Spinal cord (tissue), 10 donors: Measurements from ENCODE around the gene MPPED2. TPM values are rescaled to one million over a fixed set of nuclear protein-coding genes. Genes with fewer than 3 reads are reported as not detected.

Experiments
- DNase-seq, 6 donors: peaks; one replicate each; pipeline versions ENCODE4 v3.0.0 to v3.0.0-alpha.2; 2013 to 2015; ENCODE audit warnings: low spot score in 6 of 6, low read depth in 4 of 6
- H3K27ac ChIP-seq: one replicate; pipeline ENCODE4 v1.5.1; 2013; ENCODE audit warnings: low read depth, low read length, control low read depth
- H3K27me3 ChIP-seq: one replicate; pipeline ENCODE4 v1.6.1; 2013; ENCODE audit warnings: low read length; ENCODE audit not compliant: control insufficient read depth, insufficient read depth
- H3K36me3 ChIP-seq: one replicate; pipeline ENCODE4 v1.6.1; 2013; ENCODE audit warnings: low read length; ENCODE audit not compliant: control insufficient read depth, insufficient read depth
- H3K4me1 ChIP-seq: one replicate; pipeline ENCODE4 v1.6.1; 2013; ENCODE audit warnings: low read length; ENCODE audit not compliant: control insufficient read depth, insufficient read depth
- H3K4me3 ChIP-seq: one replicate; pipeline ENCODE4 v1.5.1; 2013; ENCODE audit warnings: low read depth, low read length, control low read depth
- H3K9me3 ChIP-seq: one replicate; pipeline ENCODE4 v1.6.1; 2013; ENCODE audit warnings: low read length; ENCODE audit not compliant: control insufficient read depth, insufficient read depth
- WGBS: methylation state at CpG from one replicate; pipeline ENCODE4 v1.1.5; 2013; ENCODE audit warnings: missing lambda C conversion rate; ENCODE audit not compliant: insufficient coverage; 5-methylcytosine and 5-hydroxymethylcytosine counted together
- polyA plus RNA-seq, 2 donors: library from polyadenylated mRNA; unstranded; fragments of 120-200 nt; gene quantifications; one replicate each; pipeline ENCODE4 v1.2.1, GENCODE V29; 2013; ENCODE audit not compliant: insufficient read length in 2 of 2
- total RNA-seq, 2 donors: library from RNA; depleted of rRNA in 1 of 2; stranded (reverse); fragments of 120-200 nt in 1 of 2; fragments of >200 nt in 1 of 2; gene quantifications; one replicate each; pipeline versions ENCODE4 v1.2.3 to v1.2.4, GENCODE V29; 2013 to 2014
- donor health status: healthy.

MPPED2 gene
- total and polyA plus RNA-seq, 4 donors = 30.7 to 72.2 (median 71.0) TPM

GRCh38 chr11:30423886-30424285, 162.3 kb downstream of the MPPED2 start:
- H3K9me3 ChIP-seq = no peaks in the 10 kb centered on the region
- no peak overlapping the region for H3K27ac ChIP-seq
- no peaks in the 10 kb centered on the region for H3K36me3 ChIP-seq
- no peak overlapping the region for H3K4me3 ChIP-seq
- 86% methylated on average over 4 of the region's 6 CpGs for WGBS
- no peaks in the 10 kb centered on the region for H3K27me3 ChIP-seq
- peaks cover 27% of the 10 kb centered on the region for H3K4me1 ChIP-seq
- DNase-seq = no peak

DNA sequence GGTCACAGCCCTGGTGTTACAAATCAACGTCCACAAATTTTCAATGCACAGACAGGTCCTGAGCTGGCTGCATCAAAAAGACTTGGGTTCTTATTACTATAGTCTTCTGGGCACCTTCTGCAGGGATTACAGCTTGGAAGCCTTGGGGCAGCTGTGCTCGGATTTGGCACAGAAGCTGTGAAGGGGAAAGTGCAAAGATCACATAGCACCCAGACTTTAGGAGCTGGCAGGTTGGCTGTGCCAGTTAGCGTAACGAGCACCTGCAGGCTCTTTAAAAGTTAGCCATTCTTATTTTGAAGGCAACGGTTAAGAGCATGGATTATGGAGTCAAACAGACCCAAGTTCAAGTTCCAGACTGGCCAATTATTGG, 162.9 kb downstream of the MPPED2 start:
- Histone ChIP-seq H3K27me3 (no peaks in the 10 kb centered on the region), H3K4me1 (peaks cover 27% of the 10 kb centered on the region), H3K4me3 (no peak overlapping the region), H3K36me3 (no peaks in the 10 kb centered on the region), H3K27ac (peak overlapping the region; percentile 54), H3K9me3 (no peaks in the 10 kb centered on the region)
- WGBS = 61% methylated on average over 4 of the region's 5 CpGs
- DNase-seq = no peak

- no peaks in the 10 kb centered on the region for H3K9me3 ChIP-seq
- no peaks in the 10 kb centered on the region for H3K27me3 ChIP-seq
- H3K36me3 ChIP-seq = no peaks in the 10 kb centered on the region
- H3K27ac ChIP-seq = peak overlapping the region; percentile 57
- no peak overlapping the region for H3K4me3 ChIP-seq
- WGBS = 16% methylated on average over 3 of the region's 5 CpGs
- DNase-seq = peak in 2 of 6 donors; percentile 41 to 57
- peaks cover 27% of the 10 kb centered on the region for H3K4me1 ChIP-seq
These were observed 163.5 kb downstream of the MPPED2 start for GRCh38 chr11:30422447-30423278.

- no peaks in the 10 kb centered on the region for H3K27me3 ChIP-seq
- no peaks in the 10 kb centered on the region for H3K9me3 ChIP-seq
- no peak overlapping the region for H3K4me3 ChIP-seq
- no peaks in the 10 kb centered on the region for H3K36me3 ChIP-seq
- no peak overlapping the region for H3K27ac ChIP-seq
- WGBS = 96% methylated on average over 4 of the region's 5 CpGs
- no peak for DNase-seq
- peaks cover 24% of the 10 kb centered on the region for H3K4me1 ChIP-seq
These were observed 165.8 kb downstream of the MPPED2 start for GRCh38 chr11:30420233-30420787.

- Histone ChIP-seq H3K4me3 (no peak overlapping the region), H3K36me3 (no peaks in the 10 kb centered on the region), H3K27me3 (no peaks in the 10 kb centered on the region), H3K9me3 (no peaks in the 10 kb centered on the region), H3K4me1 (peaks cover 6% of the 10 kb centered on the region), H3K27ac (no peak overlapping the region)
- 100% methylated on average over 2 of the region's 6 CpGs for WGBS
- DNase-seq = no peak
These were observed 171.3 kb downstream of the MPPED2 start for GRCh38 chr11:30414806-30415205.

- H3K9me3 ChIP-seq = no peaks in the 10 kb centered on the region
- H3K27me3 ChIP-seq = no peaks in the 10 kb centered on the region
- H3K4me3 ChIP-seq = no peak overlapping the region
- no peak for DNase-seq
- H3K4me1 ChIP-seq = peaks cover 6% of the 10 kb centered on the region
- H3K27ac ChIP-seq = no peak overlapping the region
- 93% methylated on average over 4 of the region's 5 CpGs for WGBS
- no peaks in the 10 kb centered on the region for H3K36me3 ChIP-seq
These were observed 171.9 kb downstream of the MPPED2 start for GRCh38 chr11:30414244-30414643.

DNA sequence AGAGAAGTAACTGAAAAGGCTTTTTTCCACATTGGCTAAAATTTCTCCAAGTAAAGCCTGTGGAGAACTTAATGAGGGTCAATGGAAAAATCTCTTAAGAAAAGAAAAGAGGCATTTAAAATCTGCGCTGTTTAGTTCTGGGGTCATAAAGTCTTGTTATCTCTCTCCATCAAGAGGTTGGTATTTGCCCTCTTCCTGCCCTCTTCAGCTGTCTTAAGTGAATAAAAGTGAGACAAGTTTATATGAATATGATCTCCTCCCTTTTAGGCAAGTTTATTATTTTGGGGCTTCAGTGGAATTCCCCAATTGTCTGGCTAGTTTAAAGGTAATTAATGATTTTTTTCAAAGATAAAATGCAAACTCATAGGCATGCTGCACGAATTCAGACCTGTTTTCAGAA, 173.6 kb downstream of the MPPED2 start:
- Histone ChIP-seq H3K4me1 (peaks cover 8% of the 10 kb centered on the region), H3K4me3 (no peak overlapping the region), H3K27me3 (no peaks in the 10 kb centered on the region), H3K36me3 (peaks cover under 1% of the 10 kb centered on the region), H3K27ac (no peak overlapping the region), H3K9me3 (no peaks in the 10 kb centered on the region)
- no peak for DNase-seq
- WGBS = no CpG with 5 or more reads among the region's 2 CpGs

DNA sequence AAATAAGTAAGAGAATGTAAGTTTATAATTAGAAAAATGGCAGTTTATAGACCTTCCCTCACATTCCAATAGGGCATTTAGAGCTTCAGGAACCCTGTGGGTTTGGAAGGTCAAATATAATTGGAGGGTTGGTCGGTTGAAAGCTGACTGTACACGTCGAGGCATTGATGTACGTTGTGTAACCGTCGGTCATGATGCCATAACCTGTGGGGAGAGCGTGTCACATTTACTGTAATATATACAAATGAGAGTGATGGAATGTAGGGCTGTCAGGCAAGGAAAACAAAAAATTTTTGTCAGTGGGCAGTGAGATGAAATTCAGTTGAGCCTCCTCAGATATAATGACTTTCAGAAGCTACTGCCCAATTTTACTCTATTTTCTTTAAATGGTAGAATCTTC, 174.8 kb downstream of the MPPED2 start:
- peak overlapping the region; percentile 13 for H3K27ac ChIP-seq
- no peak overlapping the region for H3K4me3 ChIP-seq
- no peaks in the 10 kb centered on the region for H3K9me3 ChIP-seq
- DNase-seq = no peak
- peaks cover 3% of the 10 kb centered on the region for H3K36me3 ChIP-seq
- no CpG with 5 or more reads among the region's 7 CpGs for WGBS
- H3K27me3 ChIP-seq = no peaks in the 10 kb centered on the region
- peaks cover 11% of the 10 kb centered on the region for H3K4me1 ChIP-seq

GRCh38 chr11:30406978-30407762, 179.0 kb downstream of the MPPED2 start:
- Histone ChIP-seq H3K27ac (no peak overlapping the region), H3K36me3 (peaks cover 3% of the 10 kb centered on the region), H3K4me1 (peaks cover 5% of the 10 kb centered on the region), H3K27me3 (no peaks in the 10 kb centered on the region), H3K9me3 (no peaks in the 10 kb centered on the region), H3K4me3 (no peak overlapping the region)
- 66% methylated on average over 11 of the region's 13 CpGs for whole genome bisulfite sequencing
- peak in 2 of 6 donors; percentile 37 to 49 for DNase-seq
